SK-N-MC (cell line): ENCODE measurements around the gene G0S2.
A peak's percentile ranks its signal among the peaks of the same experiment; 100 is the strongest.

Experiments used
- DNase-seq: peaks from one replicate; pipeline ENCODE4 v3.0.0-alpha.2; 2011; ENCODE audit warnings: low read depth, low spot score
- H3K27ac ChIP-seq: fragments of 200-600 bp; sonication (generic); 2 replicates; pipeline ENCODE4 v1.5.1; 2016; ENCODE audit warnings: mixed run types
- H3K36me3 ChIP-seq: fragments of 200-600 bp; sonication (generic); 2 replicates; pipeline ENCODE4 v1.6.1; 2017; ENCODE audit warnings: antibody characterized with exemption, low read length, mixed read lengths; ENCODE audit not compliant: insufficient read depth
- H3K4me3 ChIP-seq: fragments of 200-600 bp; sonication (generic); 2 replicates; pipeline ENCODE4 v1.5.1; 2016
- H3K9ac ChIP-seq: fragments of 200-600 bp; sonication (generic); 2 replicates; pipeline ENCODE4 v1.8.0; 2017; ENCODE audit warnings: mixed run types, mixed read lengths; ENCODE audit not compliant: insufficient read length
- H3K9me3 ChIP-seq: fragments of 200-600 bp; sonication (generic); 2 replicates; pipeline ENCODE4 v1.6.1; 2017; ENCODE audit warnings: low read depth, mild to moderate bottlenecking, antibody characterized with exemption, low read length, moderate library complexity, mixed read lengths
- EZH2 ChIP-seq: fragments of 200-600 bp; sonication (generic); IDR thresholded peaks from one replicate; pipeline ENCODE4 v1.6.1; 2017; ENCODE audit warnings: antibody characterized with exemption
- FOXP2 ChIP-seq: optimal IDR thresholded peaks from 2 replicates; pipeline ENCODE3; 2011; ENCODE audit warnings: mild to moderate bottlenecking, moderate library complexity; ENCODE audit not compliant: insufficient read depth; ENCODE audit errors: extremely low read length, control extremely low read depth
- POLR2AphosphoS5 ChIP-seq: IDR thresholded peaks from 2 replicates; pipeline ENCODE4 v1.6.1; 2012; ENCODE audit warnings: mild to moderate bottlenecking, low read depth, low read length, borderline replicate concordance

The G0S2 gene, protein sequence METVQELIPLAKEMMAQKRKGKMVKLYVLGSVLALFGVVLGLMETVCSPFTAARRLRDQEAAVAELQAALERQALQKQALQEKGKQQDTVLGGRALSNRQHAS

DNA sequence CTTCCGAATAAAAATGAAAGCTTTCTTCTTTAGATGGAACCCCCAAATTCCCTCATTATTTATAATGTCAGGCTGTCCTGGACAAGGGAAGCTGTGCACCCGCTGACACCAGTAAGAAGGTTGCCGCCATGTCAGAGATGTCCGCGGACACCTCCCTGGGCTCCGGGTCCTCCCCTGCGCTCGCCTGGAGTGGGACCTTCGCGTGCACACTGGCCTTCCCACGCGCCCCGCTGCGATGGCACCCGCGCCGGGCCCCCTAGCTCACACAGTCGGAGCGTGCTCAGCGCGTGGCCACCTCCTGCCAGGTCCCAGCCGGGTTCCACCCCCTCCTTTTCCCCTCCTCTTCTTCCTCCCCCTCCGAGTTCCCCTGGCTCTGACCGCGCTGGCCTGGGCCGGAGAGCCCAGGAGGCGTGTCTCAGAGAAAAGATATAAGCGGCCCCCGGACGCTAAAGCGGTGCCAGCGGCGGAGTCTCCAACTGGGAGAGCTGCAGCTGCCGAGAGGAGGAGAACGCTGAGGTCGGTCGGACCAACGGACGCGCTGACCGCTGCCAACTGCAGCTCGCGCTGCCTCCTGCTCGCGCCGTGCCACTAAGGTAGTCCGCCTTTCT, at the start of gene G0S2:
G0S2 (plus strand) TSS at position 456 of the 608 bp plus-strand sequence. CDS start 273 bp downstream, outside the sequence.
- TF ChIP-seq POLR2AphosphoS5 (no peak), FOXP2 (no peak), EZH2 (no peak)
- no peak within 1 kb of the TSS for H3K9ac ChIP-seq
- H3K4me3 ChIP-seq = no peak within 1 kb of the TSS
- H3K36me3 ChIP-seq = no peaks in the 10 kb centered on the region
- H3K27ac ChIP-seq = no peak within 1 kb of the TSS
- DNase-seq = no peak
- H3K9me3 ChIP-seq = no peaks in the 10 kb centered on the region

DNA sequence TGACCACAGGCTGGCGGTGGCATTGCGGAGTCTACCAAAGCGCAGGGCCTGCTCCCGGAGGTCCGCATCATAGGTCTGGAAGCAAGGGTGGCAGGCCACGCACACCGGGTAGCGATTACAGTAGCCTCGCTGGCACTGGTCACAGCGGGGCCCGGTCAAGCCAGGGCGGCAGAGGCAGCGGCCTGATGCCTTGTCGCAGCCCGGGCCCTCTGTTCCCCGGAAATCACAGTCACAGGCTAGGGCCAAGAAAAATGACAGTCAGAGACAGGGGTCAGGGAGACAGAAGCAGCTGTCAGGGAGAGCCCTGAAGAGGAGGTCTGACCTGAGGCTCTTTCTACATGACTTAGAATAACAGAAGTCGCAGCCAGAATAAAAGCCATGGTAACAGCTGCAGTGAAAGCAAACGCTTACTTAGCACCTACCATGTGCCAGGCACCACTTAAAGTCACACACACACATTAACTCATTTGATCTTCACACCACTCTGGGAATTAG, 49.4 kb upstream of the G0S2 start:
- Histone ChIP-seq H3K9ac (peak overlapping the region; percentile 38), H3K36me3 (no peaks in the 10 kb centered on the region), H3K27ac (no peak overlapping the region; the same call in 1 of the 2 replicates), H3K4me3 (no peak overlapping the region), H3K9me3 (no peaks in the 10 kb centered on the region)
- TF ChIP-seq POLR2AphosphoS5 (no peak), EZH2 (no peak), FOXP2 (no peak)
- no peak for DNase-seq

GRCh38 chr1:209626346-209627026, 48.7 kb upstream of the G0S2 start:
- no peak overlapping the region for H3K27ac ChIP-seq
- no peak overlapping the region for H3K9ac ChIP-seq
- TF ChIP-seq EZH2 (no peak), FOXP2 (no peak), POLR2AphosphoS5 (no peak)
- no peaks in the 10 kb centered on the region for H3K9me3 ChIP-seq
- no peaks in the 10 kb centered on the region for H3K36me3 ChIP-seq
- H3K4me3 ChIP-seq = no peak overlapping the region
- no peak for DNase-seq

- H3K27ac ChIP-seq = no peak overlapping the region
- no peaks in the 10 kb centered on the region for H3K9me3 ChIP-seq
- TF ChIP-seq EZH2 = no peak
- TF ChIP-seq FOXP2 = no peak
- TF ChIP-seq POLR2AphosphoS5 = no peak
- H3K36me3 ChIP-seq = no peaks in the 10 kb centered on the region
- H3K9ac ChIP-seq = no peak overlapping the region
- no peak overlapping the region for H3K4me3 ChIP-seq
- no peak for DNase-seq
Observed at GRCh38 chr1:209627027-209627731, 48.0 kb upstream of the G0S2 start.

GRCh38 chr1:209627732-209628196, 47.4 kb upstream of the G0S2 start:
- Histone ChIP-seq H3K9ac (no peak overlapping the region), H3K36me3 (no peaks in the 10 kb centered on the region), H3K4me3 (no peak overlapping the region), H3K9me3 (no peaks in the 10 kb centered on the region), H3K27ac (no peak overlapping the region)
- no peak for DNase-seq
- TF ChIP-seq FOXP2 = no peak
- TF ChIP-seq POLR2AphosphoS5 = no peak
- TF ChIP-seq EZH2 = no peak

- DNase-seq = no peak
- H3K36me3 ChIP-seq = no peaks in the 10 kb centered on the region
Observed at GRCh38 chr1:209628618-209629299, 46.5 kb upstream of the G0S2 start.

GRCh38 chr1:209629621-209630382, 45.4 kb upstream of the G0S2 start:
- Histone ChIP-seq H3K9me3 (no peaks in the 10 kb centered on the region), H3K27ac (no peak overlapping the region), H3K36me3 (no peaks in the 10 kb centered on the region), H3K4me3 (no peak overlapping the region), H3K9ac (no peak overlapping the region)
- DNase-seq = no peak
- TF ChIP-seq FOXP2 (no peak), EZH2 (no peak), POLR2AphosphoS5 (no peak)

More at GRCh38 chr1:209628618-209629299, 46.5 kb upstream of the G0S2 start:
- TF ChIP-seq POLR2AphosphoS5 (no peak), FOXP2 (no peak), EZH2 (no peak)
- Histone ChIP-seq H3K27ac (no peak overlapping the region), H3K9me3 (no peaks in the 10 kb centered on the region), H3K4me3 (no peak overlapping the region), H3K9ac (no peak overlapping the region)
